ENCODE measurements around the gene AANAT. TPM values are rescaled to one million over a fixed set of nuclear protein-coding genes. Genes with fewer than 3 reads are reported as not detected.
"Not testable (repeated sequence)": the region's sequence is repeated elsewhere in the genome, so short reads cannot be mapped to it uniquely, and the experiment has no call there.

The AANAT gene
- total RNA-seq, 2 experiments from 2014 or later, result 0.16 TPM; not detected in 1

DNA sequence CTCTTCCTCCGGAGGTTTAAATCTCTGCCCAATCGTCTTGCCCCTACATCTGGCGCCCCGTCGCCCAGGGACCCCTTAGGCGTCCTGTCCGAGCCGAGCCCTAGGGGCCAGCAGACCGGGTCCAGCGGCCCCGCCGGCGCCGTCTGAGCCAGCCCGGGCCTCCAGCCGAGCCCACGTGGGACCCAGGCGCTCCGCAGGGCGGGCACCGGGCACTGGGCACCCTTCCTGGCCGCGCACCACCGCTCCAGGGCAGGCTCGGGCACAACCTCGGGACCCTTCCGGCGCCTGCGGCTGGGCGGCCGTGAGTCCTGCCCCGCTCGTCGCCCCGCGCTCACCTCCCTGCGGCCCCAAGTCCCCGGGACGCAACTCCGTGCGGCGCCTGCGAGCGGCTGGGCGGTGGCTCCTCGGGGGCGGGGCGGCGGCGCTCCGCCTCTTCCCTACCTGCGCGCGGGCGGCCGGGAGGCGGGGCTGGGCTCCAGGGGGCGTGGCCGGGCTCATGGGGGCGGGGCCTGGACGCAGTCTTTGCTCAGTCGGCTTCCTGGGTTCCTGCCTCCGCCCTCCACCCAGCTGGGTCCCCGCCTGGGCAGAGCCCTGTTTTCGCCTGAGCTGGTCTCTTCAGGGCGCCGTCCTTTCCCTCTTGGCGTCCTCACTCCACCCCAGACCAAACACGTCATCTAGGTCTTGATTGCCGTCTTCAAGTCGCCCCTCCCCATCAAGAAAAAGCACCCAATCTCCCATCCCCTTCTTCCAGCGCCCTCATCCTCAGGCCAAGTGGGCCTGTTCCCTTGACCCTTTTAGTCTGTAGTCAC, 33.8 kb downstream of the AANAT start, which contains the start of gene RHBDF2:
RHBDF2 (minus strand) TSS at position 406 of the 809 bp plus-strand sequence. CDS start 19,899 bp downstream, outside the sequence.
- ChIA-PET POLR2A (no interaction called here), CTCF (interaction anchor here (0.9 to 2.0 kb wide), 5 partner anchors 8 to 92 kb away, joined by 3 to 9 read pairs (median 4); partner anchors contain the start of gene UBE2O)
- Mint-ChIP-seq H3K36me3 (ENCODE audit: low read depth) (peaks cover 2% of the 10 kb centered on the region), H3K27me3 (no peaks in the 10 kb centered on the region), H3K4me1 (peaks cover 29% of the 10 kb centered on the region), H3K27ac (peak within 1 kb of the TSS; percentile 94), H3K4me3 (peak within 1 kb of the TSS; percentile 87), H3K9me3 (ENCODE audit: low read depth) (no peaks in the 10 kb centered on the region)
- DNase-seq (peak; percentile 98), ATAC-seq (peak; percentile 91)
- intact Hi-C loops (cut with DNase I, micrococcal nuclease), result loop anchor here (1.0 to 10.0 kb wide), 9 partner anchors 8 to 985 kb away; partner anchors contain the start of genes ACOX1 (in 1 of the 2), EXOC7 (in 1 of the 2), PRPSAP1 (in 1 of the 2) and SPHK1 (in 1 of the 2)

GRCh38 chr17:76501827-76502307, 34.5 kb downstream of the AANAT start:
- H3K4me3 Mint-ChIP-seq, result peak overlapping the region; percentile 87
- no peak for ATAC-seq
- ChIA-PET CTCF (interaction anchor here (0.9 to 2.2 kb wide), 12 partner anchors 9 to 104 kb away, joined by 3 to 11 read pairs (median 4); partner anchors contain the start of gene AANAT), POLR2A (interaction anchor here (1.1 kb wide), 1 partner anchor 13 kb away, joined by 3 read pairs; no protein-coding TSS in a partner anchor)
- intact Hi-C loops (cut with DNase I, micrococcal nuclease), result loop anchor here (1.0 to 10.0 kb wide), 9 partner anchors 9 to 986 kb away; partner anchors contain the start of genes ACOX1 (in 1 of the 2), EXOC7 (in 1 of the 2), PRPSAP1 (in 1 of the 2) and SPHK1 (in 1 of the 2)
- H3K27ac Mint-ChIP-seq, result peak overlapping the region; percentile 94
- H3K9me3 Mint-ChIP-seq (ENCODE audit: low read depth), result no peaks in the 10 kb centered on the region
- peaks cover 2% of the 10 kb centered on the region for H3K36me3 Mint-ChIP-seq (ENCODE audit: low read depth)
- DNase-seq, result no peak
- H3K27me3 Mint-ChIP-seq, result no peaks in the 10 kb centered on the region
- peaks cover 36% of the 10 kb centered on the region for H3K4me1 Mint-ChIP-seq

DNA sequence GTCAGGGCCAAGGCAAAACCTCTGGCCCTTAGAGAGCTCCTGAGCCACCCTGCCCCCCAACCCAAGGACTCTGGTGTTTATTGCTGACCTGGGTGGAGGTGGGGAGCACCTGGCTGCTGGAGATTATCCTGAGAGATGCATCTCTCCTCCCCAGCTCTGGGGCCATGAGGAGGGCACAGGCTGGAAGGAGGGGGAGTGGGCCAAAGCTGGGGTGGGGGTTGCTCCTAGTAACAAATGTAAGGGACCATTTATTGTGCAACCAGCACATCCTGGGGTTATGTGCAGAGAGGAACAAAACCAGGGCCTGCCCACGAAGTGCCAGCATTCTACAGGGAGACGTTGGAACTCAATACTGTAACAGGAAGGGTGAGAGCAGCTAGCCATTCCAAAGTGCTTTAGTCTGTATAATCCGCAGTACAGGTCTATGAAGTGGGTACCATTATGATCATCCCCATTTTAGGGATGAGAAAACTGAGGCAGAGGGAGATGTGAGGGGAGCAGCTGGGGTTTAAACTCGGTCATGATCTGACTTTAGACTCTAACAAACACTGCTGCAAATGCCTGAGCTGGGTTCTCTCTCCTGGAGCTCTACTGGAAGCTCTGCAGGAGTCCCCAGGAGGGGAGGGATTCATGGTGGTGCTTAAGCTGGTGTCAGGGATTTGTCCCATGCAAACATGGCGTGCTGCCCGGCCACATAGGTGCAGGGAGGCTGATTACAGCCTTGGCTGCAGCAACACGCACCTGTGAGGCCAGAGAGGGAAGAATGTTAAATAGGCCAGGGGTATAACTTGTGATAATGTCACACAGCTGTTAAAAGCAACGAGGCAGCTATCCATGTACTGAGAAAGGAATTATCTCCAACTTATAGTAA, 35.2 kb downstream of the AANAT start:
- no peaks in the 10 kb centered on the region for H3K36me3 Mint-ChIP-seq (ENCODE audit: low read depth)
- ChIA-PET CTCF (interaction anchor here (0.5 to 2.2 kb wide), 15 partner anchors 9 to 108 kb away, joined by 3 to 11 read pairs (median 4); partner anchors contain the start of gene AANAT), POLR2A (interaction anchor here (0.6 to 1.1 kb wide), 2 partner anchors 13 to 40 kb away, joined by 3 read pairs; no protein-coding TSS in a partner anchor)
- intact Hi-C loops (cut with DNase I, micrococcal nuclease), result loop anchor here in 1 of 2 experiments (10.0 kb wide), 1 partner anchor 398 kb away; the partner anchor contains the start of gene EXOC7
- DNase-seq (no peak), ATAC-seq (no peak)
- H3K4me3 Mint-ChIP-seq, result no peak overlapping the region
- no peaks in the 10 kb centered on the region for H3K9me3 Mint-ChIP-seq (ENCODE audit: low read depth)
- H3K27me3 Mint-ChIP-seq, result no peaks in the 10 kb centered on the region
- H3K4me1 Mint-ChIP-seq, result peaks cover 30% of the 10 kb centered on the region
- no peak overlapping the region for H3K27ac Mint-ChIP-seq

- POLR2A ChIA-PET, result no interaction called here
- no peak for ATAC-seq
Observed at GRCh38 chr17:76504117-76504516, 36.7 kb downstream of the AANAT start.

DNA sequence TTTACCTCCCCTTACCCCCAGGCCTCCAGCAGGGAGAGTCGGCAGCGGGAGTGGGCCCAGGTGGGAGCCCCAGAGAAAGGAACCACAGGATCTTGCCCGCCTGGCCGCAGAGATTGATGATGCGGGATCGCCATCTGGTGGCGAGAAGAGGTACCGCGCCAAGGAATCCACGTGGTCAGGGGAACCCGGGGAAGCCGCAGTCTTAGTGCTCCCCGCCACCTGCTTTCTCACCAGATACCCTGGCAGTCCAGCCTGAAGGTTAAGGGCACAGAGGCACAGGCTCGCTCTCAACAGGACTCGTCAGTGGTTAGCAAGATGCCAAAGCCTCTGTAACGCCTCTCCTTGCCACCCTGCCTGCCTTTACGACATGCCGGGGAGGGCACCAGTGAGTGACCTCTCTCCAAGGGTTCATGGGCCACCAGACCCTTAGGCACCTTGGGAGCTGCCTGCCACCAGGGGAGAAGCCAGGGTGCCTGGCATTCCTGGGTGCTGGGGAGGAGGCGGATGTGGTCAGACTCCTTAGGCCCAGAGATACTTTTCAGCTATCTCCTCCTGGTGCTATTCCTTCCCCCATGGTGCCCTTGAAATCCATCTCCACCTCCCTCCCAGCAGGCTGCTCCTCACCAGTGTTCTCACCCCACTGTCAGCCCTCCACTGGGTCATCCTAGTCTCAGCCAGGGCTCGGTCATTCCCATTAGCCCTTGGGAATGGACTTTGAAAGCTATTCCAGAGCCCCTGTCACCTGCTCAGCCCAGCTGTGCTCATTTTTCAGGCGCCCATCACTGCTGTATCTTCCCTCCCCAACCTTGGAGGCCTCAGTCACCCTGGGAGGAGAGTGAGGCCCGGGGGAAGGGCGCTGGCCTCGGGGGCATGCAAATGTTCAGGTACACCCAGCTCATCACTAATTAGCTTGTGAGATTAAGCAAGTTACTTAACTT, 39.3 kb downstream of the AANAT start:
- Mint-ChIP-seq H3K36me3 (ENCODE audit: low read depth) (no peaks in the 10 kb centered on the region), H3K4me1 (peaks cover 12% of the 10 kb centered on the region), H3K27ac (peak overlapping the region; percentile 37), H3K27me3 (no peaks in the 10 kb centered on the region), H3K9me3 (ENCODE audit: low read depth) (no peaks in the 10 kb centered on the region), H3K4me3 (no peak overlapping the region)
- CTCF ChIA-PET, result interaction anchor here (0.6 to 3.6 kb wide), 33 partner anchors 8 to 412 kb away, joined by 3 to 26 read pairs (median 4); partner anchors contain the start of genes AANAT and UBE2O
- intact Hi-C loops (cut with DNase I, micrococcal nuclease), result loop anchor here (1.0 to 10.0 kb wide), 5 partner anchors 40 to 402 kb away; partner anchors contain the start of gene EXOC7 (in 1 of the 2)
- peak; percentile 89 for ATAC-seq
- POLR2A ChIA-PET, result interaction anchor here (1.1 kb wide), 1 partner anchor 14 kb away, joined by 3 read pairs; no protein-coding TSS in a partner anchor
- peak; percentile 92 for DNase-seq

More at GRCh38 chr17:76504117-76504516, 36.7 kb downstream of the AANAT start:
- CTCF ChIA-PET, result interaction anchor here (0.6 to 2.7 kb wide), 5 partner anchors 11 to 174 kb away, joined by 3 to 14 read pairs (median 7); partner anchors contain the start of gene AANAT
- H3K4me1 Mint-ChIP-seq, result peaks cover 25% of the 10 kb centered on the region
- DNase-seq, result no peak
- H3K36me3 Mint-ChIP-seq (ENCODE audit: low read depth), result no peaks in the 10 kb centered on the region
- intact Hi-C loops (cut with DNase I, micrococcal nuclease), result loop anchor here in 1 of 2 experiments (10.0 kb wide), 1 partner anchor 399 kb away; the partner anchor contains the start of gene EXOC7
- no peaks in the 10 kb centered on the region for H3K9me3 Mint-ChIP-seq (ENCODE audit: low read depth)
- H3K27me3 Mint-ChIP-seq, result no peaks in the 10 kb centered on the region
- no peak overlapping the region for H3K27ac Mint-ChIP-seq
- H3K4me3 Mint-ChIP-seq, result no peak overlapping the region

DNA sequence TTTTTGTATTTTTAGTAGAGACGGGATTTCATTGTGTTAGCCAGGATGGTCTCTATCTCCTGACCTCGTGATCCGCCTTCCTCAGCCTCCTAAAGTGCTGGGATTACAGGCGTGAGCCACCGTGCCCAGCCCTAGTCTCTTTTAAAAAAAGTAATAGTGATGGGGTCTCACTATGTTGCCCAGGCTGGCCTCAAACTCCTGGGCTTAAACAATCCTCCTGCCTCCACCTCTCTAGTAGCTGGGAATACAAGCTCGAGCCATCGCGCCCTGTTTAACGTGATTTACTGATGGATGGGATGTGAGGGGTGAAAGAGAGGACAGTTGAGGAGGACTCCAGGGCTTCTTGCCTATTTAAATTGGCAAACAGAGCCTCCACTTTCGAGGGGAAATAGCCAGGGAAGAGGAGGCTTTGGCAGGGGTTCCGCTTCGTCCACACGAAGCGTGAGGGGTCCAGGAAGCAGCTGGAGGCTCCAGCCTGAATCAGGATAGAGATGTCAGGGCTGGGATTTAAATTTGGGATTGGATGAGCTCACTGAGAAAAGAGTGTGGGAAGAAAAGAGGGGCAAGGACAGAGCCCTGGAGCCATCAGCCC, 41.2 kb downstream of the AANAT start:
- H3K27me3 Mint-ChIP-seq; DNase-seq; POLR2A ChIA-PET; H3K27ac Mint-ChIP-seq; H3K9me3 Mint-ChIP-seq (ENCODE audit: low read depth); H3K4me1 Mint-ChIP-seq; H3K4me3 Mint-ChIP-seq; H3K36me3 Mint-ChIP-seq (ENCODE audit: low read depth); ATAC-seq: not testable (repeated sequence)
- CTCF ChIA-PET, result interaction anchor here (0.6 to 3.6 kb wide), 10 partner anchors 15 to 653 kb away, joined by 3 to 26 read pairs (median 4); partner anchors contain the start of gene AANAT
- intact Hi-C loops (cut with DNase I, micrococcal nuclease), result loop anchor here in 1 of 2 experiments (10.0 kb wide), 1 partner anchor 404 kb away; the partner anchor contains the start of gene EXOC7

DNA sequence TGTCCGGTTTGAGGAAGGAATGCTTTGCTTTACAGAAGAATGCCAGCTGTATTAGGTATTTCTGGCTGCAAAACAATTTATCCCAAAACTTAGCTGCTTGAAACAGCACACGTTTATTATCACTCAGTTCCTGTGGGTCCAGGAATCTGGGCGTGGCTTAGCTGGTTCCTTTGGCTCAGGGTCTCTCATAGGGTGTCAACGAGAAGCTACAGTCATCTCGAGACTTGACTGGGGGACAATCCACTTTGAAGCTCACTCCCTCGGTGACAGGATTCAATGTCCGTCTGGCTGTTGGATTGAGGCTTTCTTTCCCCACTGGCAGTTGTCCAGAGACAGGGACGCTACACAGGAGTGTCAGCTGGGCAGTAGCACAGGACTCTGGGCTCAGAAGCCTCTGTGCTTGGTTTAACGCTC, 43.4 kb downstream of the AANAT start:
- Mint-ChIP-seq H3K4me1 (peaks cover 24% of the 10 kb centered on the region), H3K27ac (no peak overlapping the region), H3K27me3 (no peaks in the 10 kb centered on the region), H3K4me3 (no peak overlapping the region), H3K9me3 (ENCODE audit: low read depth) (no peaks in the 10 kb centered on the region), H3K36me3 (ENCODE audit: low read depth) (no peaks in the 10 kb centered on the region)
- DNase-seq (no peak), ATAC-seq (no peak)
- intact Hi-C loops (cut with DNase I, micrococcal nuclease), result no loop called here
- ChIA-PET POLR2A (interaction anchor here (0.6 kb wide), 1 partner anchor 46 kb away, joined by 3 read pairs; no protein-coding TSS in a partner anchor), CTCF (interaction anchor here (0.6 to 1.2 kb wide), 5 partner anchors 9 to 103 kb away, joined by 3 to 5 read pairs (median 4); no protein-coding TSS in a partner anchor)

DNA sequence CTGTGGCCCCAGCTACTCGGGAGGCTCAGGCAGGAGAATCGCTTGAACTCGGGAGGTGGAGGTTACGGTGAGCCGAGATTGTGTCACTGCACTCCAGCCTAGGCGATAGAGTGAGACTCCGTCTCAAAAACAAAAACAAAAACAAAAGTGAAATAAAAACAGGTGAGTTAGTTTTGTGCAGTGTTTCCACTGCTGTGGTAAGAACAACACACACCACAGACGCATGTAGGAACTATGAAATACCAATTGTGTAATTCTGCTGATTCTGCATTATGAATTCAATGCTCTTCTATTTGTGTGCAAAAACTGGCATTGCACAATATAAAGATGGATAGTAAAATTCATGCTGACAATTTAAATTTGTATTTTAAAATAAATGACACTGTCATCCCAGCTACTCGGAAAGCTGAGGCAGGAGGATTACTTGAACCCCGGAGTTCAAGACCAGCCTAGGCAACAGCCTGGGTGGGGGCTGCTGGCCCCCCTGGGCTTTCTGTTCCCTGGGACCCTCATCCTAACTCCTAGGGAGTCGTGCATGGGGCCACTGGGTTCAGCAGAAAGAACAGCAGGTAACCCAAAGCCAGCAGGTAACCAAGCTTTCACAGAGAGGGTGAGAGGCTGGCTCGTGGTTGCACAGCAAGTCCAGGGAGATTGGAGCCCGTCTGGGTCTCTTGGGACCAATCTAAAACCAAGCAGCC, 44.4 kb downstream of the AANAT start:
- no peak for ATAC-seq
- no peak for DNase-seq
- no peaks in the 10 kb centered on the region for H3K9me3 Mint-ChIP-seq (ENCODE audit: low read depth)
- no peaks in the 10 kb centered on the region for H3K27me3 Mint-ChIP-seq
- H3K36me3 Mint-ChIP-seq (ENCODE audit: low read depth), result no peaks in the 10 kb centered on the region
- H3K27ac Mint-ChIP-seq, result no peak overlapping the region
- intact Hi-C loops (cut with DNase I, micrococcal nuclease), result no loop called here
- POLR2A ChIA-PET, result no interaction called here
- no peak overlapping the region for H3K4me3 Mint-ChIP-seq
- peaks cover 25% of the 10 kb centered on the region for H3K4me1 Mint-ChIP-seq
- CTCF ChIA-PET, result interaction anchor here (0.9 to 1.4 kb wide), 2 partner anchors 9 to 114 kb away, joined by 3 to 4 read pairs; no protein-coding TSS in a partner anchor
